HEK293 (cell line): ENCODE measurements around the gene EFEMP1.

Experiments
- CTCF ChIA-PET: fragments of 350-600 bp; formaldehyde crosslinking; extraction: SDS; loops from one replicate; lab custom pipeline; 2021; ENCODE audit warnings: antibody characterized with exemption; lab: Yijun Ruan, JAX
- POLR2A ChIA-PET: fragments of 300-600 bp; formaldehyde crosslinking; extraction: SDS; loops from one replicate; lab custom pipeline; 2020; ENCODE audit warnings: antibody characterized with exemption, inconsistent platforms; lab: Yijun Ruan, JAX
- H3K27ac ChIP-seq: fragments of 200-500 bp; sonication (Bioruptor generic); 2 replicates; pipeline ENCODE4 v1.5.1; 2014; ENCODE audit warnings: low read depth, low read length, control low read depth, inconsistent platforms; ENCODE audit errors: extremely low read depth
- H3K36me3 ChIP-seq, 2 experiments: fragments of 200-500 bp in 1 of 2; sonication (Bioruptor generic) in 1 of 2; 1 replicate in 1 of 2; 2 replicates in 1 of 2; pipeline ENCODE4 v1.5.1; 2014 to 2017; ENCODE audit warnings: inconsistent platforms in 2 of 2, low read length in 2 of 2; ENCODE audit not compliant: control insufficient read depth in 2 of 2, insufficient read depth in 1 of 2
- H3K4me1 ChIP-seq: fragments of 200-500 bp; sonication (Bioruptor generic); 2 replicates; pipeline ENCODE4 v1.5.1; 2014; ENCODE audit warnings: mild to moderate bottlenecking, low read length, inconsistent platforms; ENCODE audit not compliant: control insufficient read depth, insufficient read depth
- H3K4me3 ChIP-seq: 2 replicates; pipeline ENCODE4 v1.5.1; 2011; ENCODE audit warnings: low read depth, mild to moderate bottlenecking, control low read depth, low read length, moderate library complexity
- H3K9me3 ChIP-seq: fragments of 200-500 bp; sonication (Bioruptor generic); 2 replicates; pipeline ENCODE4 v1.5.1; 2014; ENCODE audit warnings: low read depth, low read length, inconsistent platforms; ENCODE audit not compliant: control insufficient read depth, insufficient read depth
- EGR2 ChIP-seq: fragments of 450-650 bp; formaldehyde crosslinking; IDR thresholded peaks from 2 replicates; pipeline ENCODE4 v1.5.1; 2016; ENCODE audit warnings: low read depth, missing biosample characterization, missing genetic modification characterization
- GLI4 ChIP-seq: fragments of 450-650 bp; formaldehyde crosslinking; IDR thresholded peaks from 2 replicates; pipeline ENCODE4 v1.5.1; 2016; ENCODE audit warnings: missing biosample characterization, missing genetic modification characterization
- ZBTB48 ChIP-seq: fragments of 450-650 bp; formaldehyde crosslinking; IDR thresholded peaks from 2 replicates; pipeline ENCODE4 v1.5.1; 2016; ENCODE audit warnings: missing biosample characterization, missing genetic modification characterization
- ZBTB8A ChIP-seq: fragments of 450-650 bp; formaldehyde crosslinking; IDR thresholded peaks from 2 replicates; pipeline ENCODE4 v1.5.1; 2016; ENCODE audit warnings: missing biosample characterization, missing genetic modification characterization
- ZFP37 ChIP-seq: fragments of 450-650 bp; formaldehyde crosslinking; IDR thresholded peaks from 2 replicates; pipeline ENCODE4 v1.5.1; 2016; ENCODE audit warnings: missing biosample characterization, missing genetic modification characterization
- ZNF133 ChIP-seq: fragments of 450-650 bp; formaldehyde crosslinking; IDR thresholded peaks from 2 replicates; pipeline ENCODE4 v1.5.1; 2016; ENCODE audit warnings: missing biosample characterization, missing genetic modification characterization
- ZNF202 ChIP-seq: fragments of 450-650 bp; formaldehyde crosslinking; IDR thresholded peaks from 2 replicates; pipeline ENCODE4 v1.5.1; 2016; ENCODE audit warnings: missing biosample characterization, missing genetic modification characterization, borderline replicate concordance
- ZNF239 ChIP-seq: fragments of 450-650 bp; formaldehyde crosslinking; IDR thresholded peaks from 2 replicates; pipeline ENCODE4 v1.5.1; 2016; ENCODE audit warnings: missing biosample characterization, missing genetic modification characterization
- ZNF274 ChIP-seq, 2 experiments: fragments of 200-500 bp in 1 of 2; fragments of 450-650 bp in 1 of 2; sonication (Bioruptor generic) in 1 of 2; formaldehyde crosslinking in 1 of 2; IDR thresholded peaks; 2 replicates each; pipeline versions ENCODE4 v1.5.1 to v1.6.1; 2014 to 2016; ENCODE audit warnings: borderline replicate concordance in 1 of 2, inconsistent platforms in 1 of 2, low read length in 1 of 2, missing biosample characterization in 1 of 2, missing genetic modification characterization in 1 of 2
- ZNF350 ChIP-seq: fragments of 450-650 bp; formaldehyde crosslinking; IDR thresholded peaks from 2 replicates; pipeline ENCODE4 v1.5.0; 2017; ENCODE audit warnings: missing biosample characterization, mild to moderate bottlenecking, missing genetic modification characterization
- ZNF404 ChIP-seq: fragments of 450-650 bp; formaldehyde crosslinking; IDR thresholded peaks from 2 replicates; pipeline ENCODE4 v1.5.1; 2017; ENCODE audit warnings: missing biosample characterization, missing genetic modification characterization
- ZNF416 ChIP-seq: fragments of 450-650 bp; formaldehyde crosslinking; IDR thresholded peaks from 2 replicates; pipeline ENCODE4 v1.5.1; 2016; ENCODE audit warnings: missing biosample characterization, missing genetic modification characterization
- ZNF544 ChIP-seq: fragments of 450-650 bp; formaldehyde crosslinking; IDR thresholded peaks from 2 replicates; pipeline ENCODE4 v1.5.0; 2017; ENCODE audit warnings: missing biosample characterization, missing genetic modification characterization
- ZNF610 ChIP-seq: fragments of 450-650 bp; formaldehyde crosslinking; IDR thresholded peaks from 2 replicates; pipeline ENCODE4 v1.5.1; 2016; ENCODE audit warnings: missing biosample characterization, missing genetic modification characterization, borderline replicate concordance
- ZNF624 ChIP-seq: fragments of 450-650 bp; formaldehyde crosslinking; IDR thresholded peaks from 2 replicates; pipeline ENCODE4 v1.5.1; 2017; ENCODE audit warnings: missing biosample characterization, missing genetic modification characterization
- ZNF776 ChIP-seq: fragments of 450-650 bp; formaldehyde crosslinking; IDR thresholded peaks from 2 replicates; pipeline ENCODE4 v1.5.0; 2017; ENCODE audit warnings: missing biosample characterization, missing genetic modification characterization, borderline replicate concordance
- ZNF791 ChIP-seq: fragments of 450-650 bp; formaldehyde crosslinking; IDR thresholded peaks from 2 replicates; pipeline ENCODE4 v1.5.1; 2016; ENCODE audit warnings: missing biosample characterization, missing genetic modification characterization
- ZSCAN16 ChIP-seq: fragments of 450-650 bp; formaldehyde crosslinking; IDR thresholded peaks from 2 replicates; pipeline ENCODE4 v1.5.1; 2016; ENCODE audit warnings: missing biosample characterization, missing genetic modification characterization
- TF ChIP-seq, protein P1 (sequence below): fragments of 450-650 bp; formaldehyde crosslinking; IDR thresholded peaks from 2 replicates; pipeline ENCODE4 v1.5.1; 2017; ENCODE audit warnings: missing biosample characterization, missing genetic modification characterization
- TF ChIP-seq, protein P2 (sequence below): fragments of 450-650 bp; formaldehyde crosslinking; conservative IDR thresholded peaks from 2 replicates; pipeline ENCODE4 v1.5.1; 2016; ENCODE audit warnings: low read depth, missing biosample characterization, missing genetic modification characterization
- TF ChIP-seq, protein P3 (sequence below): fragments of 450-650 bp; formaldehyde crosslinking; IDR thresholded peaks from 2 replicates; pipeline ENCODE4 v1.5.1; 2016; ENCODE audit warnings: missing biosample characterization, missing genetic modification characterization

EFEMP1 gene

DNA sequence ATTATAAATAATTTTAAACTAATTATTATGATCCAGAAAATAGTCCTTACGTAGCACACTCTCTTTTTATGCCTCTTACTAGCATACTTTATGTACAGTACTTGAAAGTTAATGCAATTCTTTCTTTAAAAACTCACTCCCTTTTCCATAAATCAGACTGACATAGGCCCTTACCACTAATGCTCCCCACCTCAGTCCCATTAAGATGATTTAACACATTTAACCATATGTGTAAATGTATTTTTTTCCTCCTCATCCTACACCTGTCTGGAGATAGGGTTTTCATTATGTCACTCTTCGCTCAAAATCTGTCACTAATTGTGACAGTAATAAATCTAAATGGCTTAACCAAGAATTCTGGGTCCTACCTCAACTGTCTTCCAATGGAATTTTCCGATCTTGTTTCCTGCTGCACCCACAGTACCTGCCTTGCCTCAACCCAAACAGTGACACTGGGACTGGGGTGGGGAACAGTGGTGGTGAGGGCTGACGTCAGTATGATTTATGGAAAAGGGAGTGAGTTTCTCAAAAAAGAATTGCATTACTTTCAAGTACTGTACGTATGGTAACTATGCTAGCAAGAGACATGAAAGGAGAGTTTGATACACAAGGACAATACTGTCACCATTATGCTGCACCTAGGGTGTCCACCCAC is 25.1 kb downstream of the EFEMP1 start:
- H3K9me3 ChIP-seq, result no peaks in the 10 kb centered on the region
- no peak for TF ChIP-seq ZNF239
- TF ChIP-seq ZNF274 (IDR thresholded peaks at IDR 0.05; ENCODE audit: low read length), result no peak
- no peak for TF ChIP-seq ZNF274 (tag by site-specific recombination; IDR thresholded peaks at IDR 0.05; ENCODE audit: borderline replicate concordance)
- TF ChIP-seq, protein P1, sequence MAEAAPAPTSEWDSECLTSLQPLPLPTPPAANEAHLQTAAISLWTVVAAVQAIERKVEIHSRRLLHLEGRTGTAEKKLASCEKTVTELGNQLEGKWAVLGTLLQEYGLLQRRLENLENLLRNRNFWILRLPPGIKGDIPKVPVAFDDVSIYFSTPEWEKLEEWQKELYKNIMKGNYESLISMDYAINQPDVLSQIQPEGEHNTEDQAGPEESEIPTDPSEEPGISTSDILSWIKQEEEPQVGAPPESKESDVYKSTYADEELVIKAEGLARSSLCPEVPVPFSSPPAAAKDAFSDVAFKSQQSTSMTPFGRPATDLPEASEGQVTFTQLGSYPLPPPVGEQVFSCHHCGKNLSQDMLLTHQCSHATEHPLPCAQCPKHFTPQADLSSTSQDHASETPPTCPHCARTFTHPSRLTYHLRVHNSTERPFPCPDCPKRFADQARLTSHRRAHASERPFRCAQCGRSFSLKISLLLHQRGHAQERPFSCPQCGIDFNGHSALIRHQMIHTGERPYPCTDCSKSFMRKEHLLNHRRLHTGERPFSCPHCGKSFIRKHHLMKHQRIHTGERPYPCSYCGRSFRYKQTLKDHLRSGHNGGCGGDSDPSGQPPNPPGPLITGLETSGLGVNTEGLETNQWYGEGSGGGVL, result no peak
- no peak for TF ChIP-seq GLI4 (tag by site-specific recombination)
- TF ChIP-seq ZBTB8A (tag by site-specific recombination), result no peak
- no peak for TF ChIP-seq ZNF350 (tag by site-specific recombination)
- no peak for TF ChIP-seq ZNF624 (tag by site-specific recombination)
- no peak for TF ChIP-seq ZNF544
- TF ChIP-seq ZNF404 (tag by site-specific recombination), result no peak
- no peak for TF ChIP-seq ZNF416
- TF ChIP-seq ZNF133 (tag by site-specific recombination), result no peak
- no peak for TF ChIP-seq ZNF610 (tag by site-specific recombination)
- no peak for TF ChIP-seq ZFP37 (tag by site-specific recombination)
- ChIA-PET CTCF (no interaction called here), POLR2A (no interaction called here)
- no peak overlapping the region for H3K4me3 ChIP-seq
- H3K27ac ChIP-seq, result no peak overlapping the region
- peaks cover 4% of the 10 kb centered on the region; the same call in 1 of the 2 replicates for H3K4me1 ChIP-seq
- no peaks in the 10 kb centered on the region for H3K36me3 ChIP-seq

DNA sequence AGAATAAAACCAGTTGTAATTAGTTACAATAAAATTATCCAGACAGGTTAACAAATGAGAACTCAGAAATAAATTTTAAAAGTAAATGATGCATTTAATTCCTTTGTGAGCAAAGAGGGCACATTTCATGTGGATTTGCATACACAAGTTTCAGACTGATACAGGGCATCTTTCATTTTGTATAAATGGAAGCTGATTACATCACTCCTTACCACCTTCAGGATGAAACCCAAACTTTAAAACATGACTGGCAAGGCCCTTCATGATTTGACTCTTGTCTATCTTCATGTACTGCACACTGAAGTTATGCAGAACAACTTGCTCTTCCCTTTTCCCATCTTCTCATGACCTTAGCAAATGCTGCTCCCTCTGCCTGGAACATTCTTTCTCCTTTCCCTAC is 26.9 kb downstream of the EFEMP1 start:
- no peaks in the 10 kb centered on the region for H3K36me3 ChIP-seq
- H3K27ac ChIP-seq, result no peak overlapping the region
- CTCF ChIA-PET, result interaction anchor here (1.4 kb wide), 1 partner anchor 65 kb away, joined by 4 read pairs; no protein-coding TSS in a partner anchor
- TF ChIP-seq EGR2 (tag by site-specific recombination) (no peak), ZSCAN16 (tag by site-specific recombination) (no peak), ZNF202 (tag by site-specific recombination) (no peak), ZNF776 (tag by site-specific recombination) (no peak), ZNF791 (tag by site-specific recombination) (no peak), ZBTB48 (no peak)
- TF ChIP-seq, protein P2, sequence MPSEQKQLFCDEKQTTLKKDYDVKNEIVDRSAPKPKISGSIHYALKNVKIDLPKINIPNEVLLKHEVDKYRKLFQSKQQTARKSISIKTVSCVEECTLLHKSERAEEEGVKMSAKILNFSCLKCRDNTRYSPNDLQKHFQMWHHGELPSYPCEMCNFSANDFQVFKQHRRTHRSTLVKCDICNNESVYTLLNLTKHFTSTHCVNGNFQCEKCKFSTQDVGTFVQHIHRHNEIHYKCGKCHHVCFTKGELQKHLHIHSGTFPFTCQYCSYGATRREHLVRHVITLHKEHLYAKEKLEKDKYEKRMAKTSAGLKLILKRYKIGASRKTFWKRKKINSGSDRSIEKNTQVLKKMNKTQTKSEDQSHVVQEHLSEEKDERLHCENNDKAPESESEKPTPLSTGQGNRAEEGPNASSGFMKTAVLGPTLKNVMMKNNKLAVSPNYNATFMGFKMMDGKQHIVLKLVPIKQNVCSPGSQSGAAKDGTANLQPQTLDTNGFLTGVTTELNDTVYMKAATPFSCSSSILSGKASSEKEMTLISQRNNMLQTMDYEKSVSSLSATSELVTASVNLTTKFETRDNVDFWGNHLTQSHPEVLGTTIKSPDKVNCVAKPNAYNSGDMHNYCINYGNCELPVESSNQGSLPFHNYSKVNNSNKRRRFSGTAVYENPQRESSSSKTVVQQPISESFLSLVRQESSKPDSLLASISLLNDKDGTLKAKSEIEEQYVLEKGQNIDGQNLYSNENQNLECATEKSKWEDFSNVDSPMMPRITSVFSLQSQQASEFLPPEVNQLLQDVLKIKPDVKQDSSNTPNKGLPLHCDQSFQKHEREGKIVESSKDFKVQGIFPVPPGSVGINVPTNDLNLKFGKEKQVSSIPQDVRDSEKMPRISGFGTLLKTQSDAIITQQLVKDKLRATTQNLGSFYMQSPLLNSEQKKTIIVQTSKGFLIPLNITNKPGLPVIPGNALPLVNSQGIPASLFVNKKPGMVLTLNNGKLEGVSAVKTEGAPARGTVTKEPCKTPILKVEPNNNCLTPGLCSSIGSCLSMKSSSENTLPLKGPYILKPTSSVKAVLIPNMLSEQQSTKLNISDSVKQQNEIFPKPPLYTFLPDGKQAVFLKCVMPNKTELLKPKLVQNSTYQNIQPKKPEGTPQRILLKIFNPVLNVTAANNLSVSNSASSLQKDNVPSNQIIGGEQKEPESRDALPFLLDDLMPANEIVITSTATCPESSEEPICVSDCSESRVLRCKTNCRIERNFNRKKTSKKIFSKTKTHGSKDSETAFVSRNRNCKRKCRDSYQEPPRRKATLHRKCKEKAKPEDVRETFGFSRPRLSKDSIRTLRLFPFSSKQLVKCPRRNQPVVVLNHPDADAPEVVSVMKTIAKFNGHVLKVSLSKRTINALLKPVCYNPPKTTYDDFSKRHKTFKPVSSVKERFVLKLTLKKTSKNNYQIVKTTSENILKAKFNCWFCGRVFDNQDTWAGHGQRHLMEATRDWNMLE, result no peak
- TF ChIP-seq, protein P3, sequence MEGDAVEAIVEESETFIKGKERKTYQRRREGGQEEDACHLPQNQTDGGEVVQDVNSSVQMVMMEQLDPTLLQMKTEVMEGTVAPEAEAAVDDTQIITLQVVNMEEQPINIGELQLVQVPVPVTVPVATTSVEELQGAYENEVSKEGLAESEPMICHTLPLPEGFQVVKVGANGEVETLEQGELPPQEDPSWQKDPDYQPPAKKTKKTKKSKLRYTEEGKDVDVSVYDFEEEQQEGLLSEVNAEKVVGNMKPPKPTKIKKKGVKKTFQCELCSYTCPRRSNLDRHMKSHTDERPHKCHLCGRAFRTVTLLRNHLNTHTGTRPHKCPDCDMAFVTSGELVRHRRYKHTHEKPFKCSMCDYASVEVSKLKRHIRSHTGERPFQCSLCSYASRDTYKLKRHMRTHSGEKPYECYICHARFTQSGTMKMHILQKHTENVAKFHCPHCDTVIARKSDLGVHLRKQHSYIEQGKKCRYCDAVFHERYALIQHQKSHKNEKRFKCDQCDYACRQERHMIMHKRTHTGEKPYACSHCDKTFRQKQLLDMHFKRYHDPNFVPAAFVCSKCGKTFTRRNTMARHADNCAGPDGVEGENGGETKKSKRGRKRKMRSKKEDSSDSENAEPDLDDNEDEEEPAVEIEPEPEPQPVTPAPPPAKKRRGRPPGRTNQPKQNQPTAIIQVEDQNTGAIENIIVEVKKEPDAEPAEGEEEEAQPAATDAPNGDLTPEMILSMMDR (tag by site-specific recombination), result no peak
- peaks cover 2% of the 10 kb centered on the region; the same call in 1 of the 2 replicates for H3K4me1 ChIP-seq
- H3K9me3 ChIP-seq, result no peaks in the 10 kb centered on the region
- POLR2A ChIA-PET, result no interaction called here
- H3K4me3 ChIP-seq, result no peak overlapping the region
